OCI-LY3 (cell line): Measurements from ENCODE around the gene UBN1.

Experiments used
- H2AFZ ChIP-seq: fragments of 200-600, 300-600 bp; shearing (Covaris generic); 2 replicates; pipeline ENCODE4 v1.6.0; 2014; ENCODE audit warnings: antibody characterized with exemption, low read depth, low read length
- H3K27ac ChIP-seq: fragments of 200-600, 300-600 bp; sonication (generic); 2 replicates; pipeline ENCODE4 v1.5.1; 2014; ENCODE audit warnings: mild to moderate bottlenecking, low read length, moderate library complexity, mixed read lengths
- H3K27me3 ChIP-seq: fragments of 200-600, 300-600 bp; sonication (generic); 2 replicates; pipeline ENCODE4 v1.6.1; 2014; ENCODE audit warnings: low read depth, low read length, mixed read lengths
- H3K36me3 ChIP-seq: fragments of 200-600, 300-600 bp; sonication (generic); replicated peaks from 2 replicates; pipeline ENCODE3; 2014; ENCODE audit warnings: low read depth, low read length, mixed read lengths
- H3K4me1 ChIP-seq: fragments of 300-600, 200-600 bp; sonication (generic); 2 replicates; pipeline ENCODE4 v1.6.1; 2014; ENCODE audit warnings: low read length, mixed read lengths
- H3K4me2 ChIP-seq: fragments of 200-600, 300-600 bp; sonication (generic); 2 replicates; pipeline ENCODE4 v1.6.1; 2014; ENCODE audit warnings: low read length, mixed read lengths
- H3K4me3 ChIP-seq: fragments of 300-600, 200-600 bp; sonication (generic); 2 replicates; pipeline ENCODE4 v1.5.1; 2014; ENCODE audit warnings: antibody characterized with exemption, mild to moderate bottlenecking, low read length, moderate library complexity
- H3K79me2 ChIP-seq: fragments of 300-600, 200-600 bp; shearing (Covaris generic); 2 replicates; pipeline ENCODE4 v1.6.1; 2014; ENCODE audit warnings: mild to moderate bottlenecking, low read length, mixed read lengths
- H3K9ac ChIP-seq: fragments of 300-600, 200-600 bp; shearing (Covaris generic); 2 replicates; pipeline ENCODE4 v1.6.0; 2014; ENCODE audit warnings: mild to moderate bottlenecking, low read length, moderate library complexity
- H3K9me3 ChIP-seq: fragments of 200-600, 300-600 bp; shearing (Covaris generic); 2 replicates; pipeline ENCODE4 v1.6.1; 2014; ENCODE audit warnings: low read length, mixed read lengths; ENCODE audit not compliant: insufficient read depth
- H4K20me1 ChIP-seq: fragments of 200-600, 300-600 bp; sonication (generic); 2 replicates; pipeline ENCODE4 v1.6.1; 2016; ENCODE audit warnings: low read length, mixed read lengths; ENCODE audit not compliant: insufficient read depth
- CTCF ChIP-seq: fragments of 200-600, 300-600 bp; sonication (generic); IDR thresholded peaks from 2 replicates; pipeline ENCODE4 v1.5.1; 2014; ENCODE audit warnings: antibody characterized with exemption, low read length, low read depth
- EZH2phosphoT487 ChIP-seq: fragments of 200-600 bp; shearing (Covaris generic); IDR thresholded peaks from 2 replicates; pipeline ENCODE4 v1.6.1; 2018; ENCODE audit warnings: antibody characterized with exemption, mixed run types, low read depth

UBN1 gene

GRCh38 chr16:4855804-4856203 is 8.5 kb downstream of the UBN1 start:
- Histone ChIP-seq H3K4me3 (no peak overlapping the region), H3K36me3 (peaks cover 44% of the 10 kb centered on the region), H3K79me2 (peaks cover 26% of the 10 kb centered on the region), H2AFZ (no peak overlapping the region), H3K27ac (no peak overlapping the region), H3K9me3 (no peaks in the 10 kb centered on the region), H4K20me1 (peaks cover 13% of the 10 kb centered on the region), H3K27me3 (no peaks in the 10 kb centered on the region), H3K4me1 (no peaks in the 10 kb centered on the region), H3K9ac (no peak overlapping the region), H3K4me2 (no peak overlapping the region)
- TF ChIP-seq EZH2phosphoT487 (no peak), CTCF (no peak)

GRCh38 chr16:4859190-4859899 is 12.1 kb downstream of the UBN1 start:
- no peak overlapping the region for H3K4me3 ChIP-seq
- TF ChIP-seq CTCF (no peak), EZH2phosphoT487 (no peak)
- no peak overlapping the region for H3K27ac ChIP-seq
- no peaks in the 10 kb centered on the region for H3K4me1 ChIP-seq
- no peak overlapping the region for H3K9ac ChIP-seq
- H3K9me3 ChIP-seq: no peaks in the 10 kb centered on the region
- no peaks in the 10 kb centered on the region for H3K27me3 ChIP-seq
- H4K20me1 ChIP-seq: peaks cover 6% of the 10 kb centered on the region; the same call in 1 of the 2 replicates
- no peak overlapping the region for H3K4me2 ChIP-seq
- peaks cover 32% of the 10 kb centered on the region for H3K79me2 ChIP-seq
- peaks cover 51% of the 10 kb centered on the region for H3K36me3 ChIP-seq
- H2AFZ ChIP-seq: no peak overlapping the region

GRCh38 chr16:4859900-4860255 is 12.6 kb downstream of the UBN1 start:
- Histone ChIP-seq H4K20me1 (peaks cover 8% of the 10 kb centered on the region; the same call in 1 of the 2 replicates), H3K9me3 (no peaks in the 10 kb centered on the region), H3K4me1 (no peaks in the 10 kb centered on the region), H2AFZ (no peak overlapping the region), H3K79me2 (peaks cover 37% of the 10 kb centered on the region), H3K27ac (no peak overlapping the region), H3K4me2 (no peak overlapping the region), H3K36me3 (peaks cover 54% of the 10 kb centered on the region), H3K9ac (no peak overlapping the region), H3K4me3 (no peak overlapping the region), H3K27me3 (no peaks in the 10 kb centered on the region)
- no peak for TF ChIP-seq EZH2phosphoT487
- TF ChIP-seq CTCF: no peak

- Histone ChIP-seq H3K27ac (no peak overlapping the region), H3K79me2 (peaks cover 45% of the 10 kb centered on the region), H2AFZ (no peak overlapping the region), H3K4me1 (no peaks in the 10 kb centered on the region), H3K4me2 (no peak overlapping the region), H3K36me3 (peaks cover 53% of the 10 kb centered on the region), H3K27me3 (no peaks in the 10 kb centered on the region), H3K9ac (no peak overlapping the region), H4K20me1 (peaks cover 8% of the 10 kb centered on the region; the same call in 1 of the 2 replicates), H3K4me3 (no peak overlapping the region), H3K9me3 (no peaks in the 10 kb centered on the region)
- TF ChIP-seq EZH2phosphoT487 (no peak), CTCF (no peak)
Measured at GRCh38 chr16:4860727-4861342, 13.6 kb downstream of the UBN1 start.
